GM18520 (cell line): ENCODE results near the gene FAM227B.
"Not testable (repeated sequence)": the region's sequence is repeated elsewhere in the genome, so short reads cannot be mapped to it uniquely, and the experiment has no call there.

ENCODE experiments used
- ATAC-seq: cut with Tn5 transposase; IDR thresholded peaks from one replicate; pipeline ENCODE4 v1.9.1; 2021; ENCODE audit not compliant: unreplicated experiment

FAM227B gene

DNA sequence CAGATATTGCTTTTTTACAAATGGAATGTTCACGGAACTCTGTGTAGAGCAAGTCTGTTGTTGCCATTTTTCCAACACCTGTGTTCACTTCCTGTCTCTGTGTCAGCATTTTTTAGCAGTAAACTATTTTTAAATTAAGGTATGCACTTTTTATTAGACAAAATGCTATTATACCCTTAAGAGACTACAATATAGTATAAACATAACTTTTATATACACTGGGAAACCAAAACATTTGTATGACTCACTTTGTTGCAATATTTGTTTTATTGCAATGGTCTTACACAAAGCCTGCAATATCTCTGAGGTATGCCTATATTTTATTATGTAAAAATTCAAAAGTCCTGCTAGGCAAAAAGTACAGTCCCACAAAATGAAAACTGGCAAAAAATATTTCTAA is 237.4 kb downstream of the FAM227B start:
- ATAC-seq = no peak

DNA sequence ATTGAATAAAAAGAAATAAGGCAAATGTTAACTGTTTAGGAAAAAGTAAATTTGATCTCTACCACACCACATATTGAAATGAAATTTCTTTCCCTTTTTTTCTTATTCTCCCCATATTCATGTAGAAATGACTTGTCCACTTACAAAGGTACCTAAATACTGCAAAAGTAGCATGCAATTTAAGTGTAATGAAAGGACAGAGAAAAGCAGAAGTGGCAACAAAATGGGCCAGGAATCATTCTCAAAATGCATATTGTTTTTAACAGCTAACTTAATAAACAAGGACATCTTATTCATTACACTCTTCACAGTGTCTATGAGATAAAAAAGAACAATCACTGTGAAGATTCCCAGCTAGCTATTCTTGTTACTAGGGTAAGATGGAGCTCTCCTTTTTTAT is 238.2 kb downstream of the FAM227B start:
- ATAC-seq = no peak

DNA sequence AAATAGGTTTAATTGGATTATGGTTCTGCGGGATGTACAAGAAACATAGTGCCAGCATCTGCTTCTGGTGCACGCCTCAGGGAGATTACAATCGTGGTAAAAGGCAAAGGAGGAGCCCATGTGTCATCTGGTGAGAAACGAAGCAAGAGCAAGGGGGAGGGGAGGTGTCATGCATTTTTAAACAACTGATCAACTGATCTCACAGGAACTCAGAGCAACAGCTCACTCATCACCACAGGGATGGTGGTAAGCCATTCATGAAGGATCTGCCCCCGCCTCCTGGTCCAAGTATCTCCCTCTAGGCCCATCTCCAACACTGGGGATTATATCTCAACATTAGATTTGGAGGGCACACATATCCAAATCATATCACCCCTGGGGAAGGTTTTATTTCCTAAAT is 239.7 kb downstream of the FAM227B start:
- ATAC-seq = no peak

DNA sequence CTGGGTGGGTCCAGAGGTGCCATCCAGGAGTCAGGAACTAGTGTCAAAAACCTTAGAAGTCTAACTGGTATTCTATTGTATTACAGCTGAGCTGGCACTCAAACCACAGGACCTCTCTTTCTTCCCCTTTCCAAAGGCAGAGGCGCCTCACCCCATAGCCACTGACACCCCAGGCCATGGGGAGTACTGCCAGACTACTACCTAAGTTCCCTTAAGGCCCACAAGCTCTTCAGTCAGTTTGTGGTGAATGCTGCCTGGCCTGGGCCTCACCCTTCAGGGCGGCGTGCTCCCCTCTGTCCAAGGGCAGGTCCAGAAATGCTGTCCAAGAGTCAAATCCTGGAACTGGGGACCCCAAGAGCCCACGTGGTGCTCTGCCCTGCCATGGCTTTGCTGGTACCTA is 240.6 kb downstream of the FAM227B start:
- ATAC-seq = no peak

DNA sequence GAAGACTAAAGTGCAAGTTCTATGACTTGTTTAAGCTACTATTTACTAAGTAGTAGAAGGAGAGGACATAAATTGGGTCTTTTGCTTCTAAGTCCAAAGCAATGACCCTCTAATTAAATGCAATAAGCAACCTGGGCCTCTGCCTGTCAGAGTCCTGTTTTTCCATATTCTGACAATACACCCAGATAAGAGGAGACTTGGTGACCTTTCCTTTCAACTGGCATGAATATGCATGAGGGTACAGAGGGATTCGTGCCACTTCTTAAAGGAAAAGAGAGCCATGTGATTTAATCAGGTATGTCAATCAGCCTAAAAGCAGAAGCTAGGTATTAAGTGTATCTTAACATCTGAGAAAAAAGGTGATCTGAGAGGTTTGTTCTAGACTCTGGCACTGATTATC is 248.3 kb downstream of the FAM227B start:
- ATAC-seq = no peak

DNA sequence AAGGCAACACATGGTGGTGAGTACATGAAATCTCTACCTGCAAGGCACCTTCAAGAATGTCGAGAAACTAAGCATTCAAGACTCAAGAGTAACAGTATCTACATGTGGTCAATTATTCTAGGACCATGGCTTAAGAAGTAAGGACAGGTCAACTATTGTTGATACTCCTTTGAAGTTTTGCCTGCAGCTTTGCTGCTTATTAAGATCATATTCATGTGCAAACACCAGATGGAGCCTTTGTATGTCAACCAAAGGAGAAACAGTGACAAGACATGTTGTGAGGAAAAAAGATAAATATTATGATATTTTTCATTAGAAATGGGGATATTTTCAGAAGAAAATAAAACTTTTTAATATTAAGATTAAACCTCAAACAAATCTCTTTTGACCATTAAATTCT is 249.8 kb downstream of the FAM227B start:
- ATAC-seq = no peak

DNA sequence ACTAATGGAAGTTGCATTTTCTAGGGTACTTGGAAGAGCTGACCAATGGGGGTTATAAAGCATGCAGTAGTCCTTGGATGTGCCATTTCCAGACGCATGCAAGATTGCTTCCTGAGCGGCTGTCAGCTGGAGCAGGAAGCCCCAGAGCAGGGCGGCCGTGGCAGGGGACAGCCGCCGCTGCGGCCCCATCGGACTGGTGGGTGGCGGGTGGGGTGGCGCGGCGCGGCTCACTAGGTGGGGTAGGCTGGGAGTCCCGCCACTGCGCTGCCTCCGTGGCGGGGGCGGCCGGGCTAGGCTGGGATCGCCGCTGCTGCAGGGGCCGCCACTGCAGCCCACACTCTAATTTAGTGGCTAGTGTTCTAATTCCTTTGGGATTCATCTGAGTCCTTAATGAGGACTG is 254.1 kb downstream of the FAM227B start:
- no peak for ATAC-seq

DNA sequence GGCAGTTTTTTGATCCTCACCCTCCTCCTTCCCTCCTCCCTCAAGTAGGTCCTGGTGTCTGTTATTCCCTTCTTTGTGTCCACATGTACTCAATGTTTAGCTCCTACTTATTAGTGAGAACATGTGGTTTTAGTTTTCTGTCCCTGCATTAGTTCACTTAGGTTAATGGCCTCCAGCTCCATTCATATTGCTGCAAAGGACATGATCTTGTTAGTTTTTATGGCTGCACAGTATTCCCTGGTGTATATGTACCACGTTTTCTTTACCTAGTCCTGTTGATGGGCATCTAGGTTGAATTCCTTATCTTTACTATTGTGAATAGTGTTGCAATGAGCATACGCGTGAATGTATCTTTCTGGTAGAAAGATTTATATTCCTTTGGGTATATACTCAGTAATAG is 259.2 kb downstream of the FAM227B start:
- ATAC-seq = no peak

DNA sequence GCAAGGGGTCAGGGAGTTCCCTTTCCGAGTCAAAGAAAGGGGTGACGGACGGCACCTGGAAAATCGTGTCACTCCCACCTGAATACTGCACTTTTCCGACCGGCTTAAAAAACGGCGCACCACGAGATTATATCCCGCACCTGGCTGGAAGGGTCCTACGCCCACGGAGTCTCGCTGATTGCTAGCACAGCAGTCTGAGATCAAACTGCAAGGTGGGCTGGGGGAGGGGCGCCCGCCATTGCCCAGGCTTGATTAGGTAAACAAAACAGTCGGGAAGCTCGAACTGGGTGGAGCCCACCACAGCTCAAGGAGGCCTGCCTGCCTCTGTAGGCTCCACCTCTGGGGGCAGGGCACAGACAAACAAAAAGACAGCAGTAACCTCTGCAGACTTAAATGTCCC is 266.2 kb downstream of the FAM227B start:
- not testable (repeated sequence) for ATAC-seq

DNA sequence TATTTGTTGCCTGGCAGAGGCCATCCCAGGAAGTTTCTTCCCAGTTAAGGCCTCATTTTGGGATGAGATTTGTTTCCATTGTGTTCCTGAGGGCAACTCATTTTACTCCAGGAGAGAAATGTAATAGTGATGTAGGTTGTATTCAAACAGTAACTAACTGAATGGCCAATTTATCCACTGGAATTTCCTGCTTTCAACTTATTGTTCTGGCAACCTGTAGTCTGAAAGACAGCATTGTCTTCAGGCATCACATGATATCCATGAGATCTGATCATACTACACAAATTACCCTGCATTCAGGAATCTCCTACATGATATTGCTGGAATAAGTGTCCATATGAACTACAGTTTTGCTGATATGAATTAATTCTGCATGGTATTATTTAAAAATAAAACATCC is 277.1 kb downstream of the FAM227B start:
- ATAC-seq = no peak

DNA sequence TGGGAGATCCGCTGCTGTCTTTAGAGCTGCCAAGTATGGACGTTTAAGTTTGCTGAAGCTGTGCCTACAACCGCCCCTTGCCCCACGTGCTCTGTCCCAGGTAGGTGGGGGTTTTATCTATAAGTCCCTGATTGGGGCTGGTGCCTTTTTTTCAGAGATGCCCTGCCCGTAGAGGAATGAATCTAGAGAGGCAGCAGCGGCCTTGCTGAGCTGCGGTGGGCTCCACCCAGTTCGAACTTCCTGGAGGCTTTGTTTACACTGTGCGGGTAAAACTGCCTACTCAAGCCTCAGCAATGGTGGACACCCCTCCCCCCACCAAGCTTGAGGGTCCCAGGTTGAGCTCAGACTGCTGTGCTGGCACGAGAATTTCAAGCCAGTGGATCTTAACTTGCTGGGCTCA is 281.0 kb downstream of the FAM227B start:
- no peak for ATAC-seq

DNA sequence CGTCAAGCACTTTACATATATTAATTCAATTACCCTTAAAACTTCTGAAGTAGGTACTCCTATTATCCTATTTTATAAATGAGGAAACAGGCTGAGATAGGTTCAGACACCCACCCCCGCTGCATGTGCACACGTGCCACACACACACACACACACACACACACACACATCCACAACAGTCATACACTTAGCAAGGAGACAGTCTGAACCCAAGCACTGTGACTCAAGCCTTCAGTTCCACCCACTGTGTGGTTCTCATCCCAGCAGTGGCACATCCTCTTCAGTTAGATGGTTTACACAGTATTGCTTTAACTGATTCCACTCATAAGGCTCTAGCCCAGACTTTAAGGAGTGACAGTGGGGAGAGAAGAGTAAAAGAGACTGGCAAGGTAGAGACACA is 288.7 kb downstream of the FAM227B start:
- ATAC-seq = no peak

DNA sequence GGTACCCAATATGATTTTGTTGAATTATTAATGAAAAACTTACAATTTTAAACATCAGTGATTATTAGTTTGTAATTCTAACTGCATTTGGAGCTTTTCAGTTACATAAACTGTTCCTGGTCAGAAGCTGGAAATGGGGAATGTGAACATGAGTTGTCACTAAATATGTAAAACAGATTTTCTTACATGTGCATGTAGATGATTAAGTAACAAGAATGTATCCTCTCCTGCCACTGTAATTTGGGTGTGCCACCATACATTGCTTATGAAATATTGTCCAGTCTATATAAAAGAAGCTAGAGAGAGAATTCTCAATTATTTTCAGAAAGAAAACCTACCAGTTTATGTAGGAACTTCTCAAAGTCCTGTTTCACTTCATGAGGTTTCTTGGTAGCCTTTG is 289.2 kb downstream of the FAM227B start:
- no peak for ATAC-seq

DNA sequence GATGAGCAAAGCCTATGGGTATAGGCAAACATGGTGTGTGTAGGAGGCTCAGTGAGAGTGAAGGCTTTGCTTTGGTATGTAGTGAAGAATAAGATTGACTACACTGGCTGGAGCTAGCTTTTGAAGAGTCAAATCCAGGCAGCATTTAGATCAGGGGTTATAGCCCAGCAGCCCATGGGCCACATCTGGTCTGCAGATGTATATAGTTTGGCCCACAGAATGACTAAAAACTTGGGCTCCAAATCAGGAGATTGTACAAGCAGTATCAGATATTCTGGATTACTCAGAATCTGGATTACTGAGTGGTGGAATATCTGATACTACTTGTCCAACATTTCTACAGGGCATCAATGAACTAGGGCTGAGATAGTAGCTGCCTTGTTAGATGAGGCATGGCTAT is 290.5 kb downstream of the FAM227B start:
- ATAC-seq = no peak

DNA sequence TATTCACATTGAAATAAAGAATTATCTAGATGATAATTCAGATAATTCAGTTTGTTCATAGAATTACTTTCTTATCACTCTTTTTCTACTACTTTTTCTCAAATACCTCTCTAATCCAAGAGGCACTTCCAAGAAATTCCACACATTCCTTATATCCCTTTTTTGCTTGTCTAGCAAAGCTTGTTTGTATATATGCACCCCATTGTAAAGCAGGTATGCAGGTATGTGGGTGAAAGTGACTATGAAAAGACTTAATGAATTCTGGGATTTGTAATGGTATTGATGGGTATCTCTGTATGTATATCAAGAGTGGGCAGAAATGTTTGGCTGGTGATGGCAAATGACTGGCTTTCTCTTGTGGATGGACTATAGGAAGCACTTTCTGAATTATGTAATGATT is 291.7 kb downstream of the FAM227B start:
- ATAC-seq = no peak

DNA sequence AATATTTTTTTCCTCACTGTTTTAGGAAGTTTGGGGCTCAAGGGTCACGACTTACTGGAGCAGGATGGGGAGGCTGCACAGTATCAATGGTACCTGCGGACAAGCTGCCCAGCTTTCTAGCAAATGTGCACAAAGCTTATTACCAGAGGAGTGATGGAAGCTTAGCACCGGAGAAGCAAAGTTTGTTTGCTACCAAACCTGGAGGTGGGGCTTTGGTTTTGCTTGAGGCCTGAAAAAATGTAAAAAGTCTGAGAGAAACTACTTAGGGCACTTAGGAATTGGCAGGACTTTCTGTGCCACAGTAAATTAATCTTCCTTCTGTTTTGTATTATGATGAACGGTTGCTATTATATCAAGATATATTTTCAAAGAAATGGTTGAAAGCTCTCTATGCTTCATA is 292.7 kb downstream of the FAM227B start:
- no peak for ATAC-seq

DNA sequence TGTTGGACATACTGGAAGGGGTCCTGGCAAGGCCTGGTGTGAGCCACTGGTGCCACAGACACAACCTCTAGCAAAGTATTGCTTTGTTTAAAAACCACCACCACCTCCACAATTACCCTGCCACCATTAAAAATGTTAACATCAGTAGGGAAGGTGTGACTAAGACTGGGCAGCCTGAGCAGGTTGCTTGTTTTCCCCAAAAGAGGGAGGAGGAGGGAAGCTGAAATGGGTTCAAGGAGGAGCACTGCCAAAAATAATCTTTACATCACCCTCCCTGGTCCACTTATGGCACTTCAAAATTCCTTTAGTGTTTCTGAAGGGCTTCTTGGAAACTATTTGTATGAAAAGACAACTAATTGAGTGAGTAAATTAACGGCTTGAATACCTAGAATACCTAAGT is 297.4 kb downstream of the FAM227B start:
- ATAC-seq = no peak

DNA sequence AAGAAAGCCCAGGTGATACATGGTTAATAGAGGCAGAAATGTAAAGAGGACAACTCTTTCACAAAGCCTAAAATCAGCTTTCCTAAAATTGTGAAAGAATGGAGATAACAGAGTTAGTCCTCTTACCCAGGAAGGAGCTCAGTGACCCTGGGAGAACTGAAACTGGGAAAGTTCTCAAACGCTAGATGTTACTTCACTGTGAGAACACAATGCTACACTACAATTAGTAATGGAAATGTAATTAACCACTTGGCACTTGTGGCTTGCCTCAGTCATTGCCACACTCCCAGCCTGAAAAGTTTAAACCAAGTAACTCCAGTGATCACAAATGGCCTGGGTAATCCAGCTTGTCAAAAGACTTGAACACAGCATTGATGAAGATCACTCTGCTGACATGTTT is 300.3 kb downstream of the FAM227B start:
- ATAC-seq = no peak

DNA sequence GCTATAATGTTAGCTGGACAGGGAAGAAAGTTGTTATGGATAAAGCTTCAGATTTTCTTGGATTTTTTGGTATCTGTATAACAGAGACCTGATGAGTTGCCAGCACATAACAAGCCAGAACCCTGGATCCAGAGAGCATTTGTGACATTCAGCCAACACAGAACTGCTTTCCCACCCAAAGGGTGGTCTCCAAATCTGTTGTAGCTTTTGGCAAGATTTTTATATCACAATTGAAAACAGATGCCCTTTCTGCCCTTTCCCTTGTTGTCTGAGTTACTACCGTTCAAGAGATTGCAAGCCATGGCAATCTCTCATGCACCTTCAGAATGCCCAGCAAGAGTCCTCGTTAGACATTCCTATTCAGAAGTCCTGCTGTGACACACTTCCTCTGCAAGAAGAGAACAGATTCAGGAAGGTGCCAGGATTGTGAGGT is 305.2 kb downstream of the FAM227B start:
- no peak for ATAC-seq

DNA sequence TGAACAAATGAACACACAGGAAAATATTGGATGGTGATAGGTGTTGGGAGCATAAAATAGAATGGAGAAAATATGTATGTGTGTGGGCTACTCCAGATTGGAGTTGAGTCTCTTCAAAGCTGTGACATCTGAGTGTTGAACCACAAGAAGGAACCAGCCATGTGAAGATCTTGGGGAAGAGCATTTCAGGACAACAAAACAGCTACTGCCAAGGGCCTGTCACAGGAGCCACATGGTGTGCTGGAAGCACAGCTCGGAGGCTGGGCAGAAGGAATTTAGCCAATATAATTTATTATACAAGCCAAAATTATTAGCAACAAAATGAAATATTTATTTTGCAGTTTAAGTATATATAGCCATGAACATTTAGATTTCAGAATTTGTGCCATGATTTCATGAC is 305.9 kb downstream of the FAM227B start:
- ATAC-seq = no peak

DNA sequence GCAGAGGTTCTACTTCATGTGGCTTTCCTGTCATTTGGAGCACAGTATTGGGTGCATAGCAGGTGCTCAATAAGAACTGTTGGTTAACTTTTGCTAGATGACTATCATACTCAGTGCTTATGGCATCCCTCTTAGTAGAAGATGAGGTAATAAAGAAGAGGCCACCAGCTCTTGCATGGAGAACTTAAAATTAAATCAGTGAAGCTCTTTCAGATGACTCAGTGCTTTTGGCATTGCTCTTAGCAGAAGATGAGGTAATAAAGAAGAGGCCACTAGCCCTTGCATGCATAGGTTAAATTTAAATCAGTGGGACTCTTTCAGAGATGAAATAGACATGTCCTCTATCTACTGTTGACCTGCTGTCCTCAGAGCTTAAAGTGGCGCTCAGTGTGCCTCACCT is 307.0 kb downstream of the FAM227B start:
- no peak for ATAC-seq

DNA sequence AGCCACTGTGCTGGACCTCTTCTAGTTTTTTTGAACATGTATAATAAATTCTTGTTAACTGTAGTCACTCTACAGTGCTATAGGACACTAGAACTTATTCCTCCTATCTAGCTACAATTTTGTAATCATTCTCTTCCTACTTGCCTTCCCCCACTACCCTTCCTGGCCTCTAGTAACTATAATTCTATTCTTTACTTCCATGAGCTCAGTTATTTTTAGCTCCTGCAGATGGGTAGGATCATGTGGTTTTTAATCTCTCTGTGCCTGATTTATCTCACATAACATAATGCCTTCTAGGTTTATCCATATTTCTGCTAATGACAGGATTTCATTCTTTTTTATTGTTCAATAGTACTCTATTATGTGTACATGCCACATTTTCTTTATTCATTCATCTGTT is 310.7 kb downstream of the FAM227B start:
- no peak for ATAC-seq

DNA sequence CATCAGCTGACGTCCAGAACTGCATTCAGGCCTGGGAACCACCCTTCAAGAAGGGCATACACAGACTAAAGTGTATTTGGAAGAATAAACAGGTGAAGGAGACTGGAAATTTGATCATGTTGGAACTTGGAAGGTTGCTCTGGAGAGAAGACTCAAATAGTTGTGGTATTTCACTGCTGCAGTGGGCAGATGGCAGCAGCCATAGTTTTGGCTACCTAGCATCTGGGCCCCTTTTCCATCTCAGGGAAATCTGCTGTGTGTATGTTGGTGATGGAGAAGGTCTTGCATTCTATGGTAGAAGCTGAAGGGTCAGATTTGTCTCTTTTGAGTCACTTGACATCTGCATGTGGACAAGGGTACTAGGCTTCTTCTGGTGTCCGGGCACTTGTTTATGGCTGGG is 311.9 kb downstream of the FAM227B start:
- no peak for ATAC-seq

DNA sequence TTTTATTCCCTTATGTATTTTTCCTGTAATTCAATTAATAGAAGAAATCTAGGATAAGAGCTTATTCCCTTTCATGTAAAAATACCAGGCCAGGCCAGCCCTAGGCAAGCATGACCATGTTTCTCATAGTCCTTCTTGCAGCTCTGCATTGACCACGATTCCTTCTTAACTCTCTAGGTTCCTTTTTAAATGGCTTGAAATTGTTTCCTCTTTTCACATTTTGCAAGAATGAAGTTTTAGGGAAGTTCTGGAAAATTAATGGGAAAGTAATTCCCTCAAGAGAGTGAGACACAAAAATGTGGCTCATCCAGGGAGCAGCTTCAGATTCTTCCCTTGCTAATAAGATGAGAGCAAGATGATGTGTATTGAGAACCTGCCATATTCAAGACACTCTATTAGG is 314.1 kb downstream of the FAM227B start:
- ATAC-seq = no peak
